ENCODE data around the gene ALPP. TPM values are rescaled to one million over a fixed set of nuclear protein-coding genes. Genes with fewer than 3 reads are reported as not detected.

ALPP gene
- total and polyA plus RNA-seq, 2 experiments from 2014 or later: not detected

DNA sequence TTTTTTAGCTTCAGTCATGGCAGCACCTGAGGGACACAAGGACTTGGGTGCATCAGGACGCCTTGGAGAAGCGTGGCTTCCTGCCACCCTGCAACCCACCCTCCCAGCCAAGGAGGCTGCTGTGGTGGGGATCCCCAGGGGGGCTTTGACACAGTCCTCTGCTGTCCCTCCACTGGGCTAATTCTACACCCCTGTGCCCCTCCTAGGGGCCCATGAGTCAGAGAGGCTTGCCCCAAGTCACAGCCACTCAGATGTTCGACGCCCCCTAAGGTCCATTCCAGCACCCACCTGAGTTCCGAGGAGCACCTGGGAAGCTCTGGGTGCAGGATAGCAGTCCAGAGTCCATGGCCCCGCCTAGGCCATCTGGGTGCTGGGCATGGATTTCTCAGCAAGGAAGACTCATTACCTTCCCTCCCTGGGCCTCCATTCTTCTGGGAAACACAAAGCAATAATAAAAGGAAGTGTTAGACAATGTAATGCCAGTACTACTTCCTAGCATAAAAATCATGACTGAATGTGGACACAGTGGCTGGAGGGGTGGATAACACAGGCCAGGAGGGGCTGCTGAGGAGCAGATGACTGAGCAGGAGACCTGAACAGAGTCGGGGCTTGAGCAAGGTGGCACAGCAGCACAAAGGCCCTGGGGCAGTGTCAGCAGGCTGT lies 31.8 kb downstream of the ALPP start:
- H3K79me2 ChIP-seq (ENCODE audit: insufficient read depth): no peaks in the 10 kb centered on the region
- H3K4me1 ChIP-seq (ENCODE audit: insufficient read depth): no peaks in the 10 kb centered on the region
- H3K4me2 ChIP-seq (ENCODE audit: unreplicated experiment): no peak overlapping the region
- H3K4me3 ChIP-seq: no peak overlapping the region
- no peaks in the 10 kb centered on the region for H3K36me3 ChIP-seq (ENCODE audit: low read depth)
- WGBS, 2 experiments (ENCODE audit: low coverage in 1 of 2, low lambda C conversion rate in 2 of 2, missing lambda C conversion rate in 2 of 2): 50 to 57% methylated on average over 7 of the region's 7 CpGs
- no peak overlapping the region for H2AFZ ChIP-seq
- no peak overlapping the region for H3K27ac ChIP-seq
- H3F3A ChIP-seq (ENCODE audit: insufficient read depth): no peaks in the 10 kb centered on the region
- in situ Hi-C loops (cut with MboI): no loop called here
- H3K9ac ChIP-seq: no peak overlapping the region
- H4K20me1 ChIP-seq (ENCODE audit: insufficient read depth): no peaks in the 10 kb centered on the region
- H3K9me3 ChIP-seq (ENCODE audit: low read depth): no peaks in the 10 kb centered on the region
- DNase-seq: no peak
- no peaks in the 10 kb centered on the region for H3K9me2 ChIP-seq (ENCODE audit: insufficient read depth)
- H3K27me3 ChIP-seq (replicated peaks; ENCODE audit: insufficient read depth): peaks cover 26% of the 10 kb centered on the region
- TF ChIP-seq EZH2phosphoT487 (IDR thresholded peaks at IDR 0.05; ENCODE audit: insufficient read depth, low read depth) (no peak), EZH2 (IDR thresholded peaks at IDR 0.05; ENCODE audit: insufficient read depth, poor library complexity, severe bottlenecking) (no peak)

DNA sequence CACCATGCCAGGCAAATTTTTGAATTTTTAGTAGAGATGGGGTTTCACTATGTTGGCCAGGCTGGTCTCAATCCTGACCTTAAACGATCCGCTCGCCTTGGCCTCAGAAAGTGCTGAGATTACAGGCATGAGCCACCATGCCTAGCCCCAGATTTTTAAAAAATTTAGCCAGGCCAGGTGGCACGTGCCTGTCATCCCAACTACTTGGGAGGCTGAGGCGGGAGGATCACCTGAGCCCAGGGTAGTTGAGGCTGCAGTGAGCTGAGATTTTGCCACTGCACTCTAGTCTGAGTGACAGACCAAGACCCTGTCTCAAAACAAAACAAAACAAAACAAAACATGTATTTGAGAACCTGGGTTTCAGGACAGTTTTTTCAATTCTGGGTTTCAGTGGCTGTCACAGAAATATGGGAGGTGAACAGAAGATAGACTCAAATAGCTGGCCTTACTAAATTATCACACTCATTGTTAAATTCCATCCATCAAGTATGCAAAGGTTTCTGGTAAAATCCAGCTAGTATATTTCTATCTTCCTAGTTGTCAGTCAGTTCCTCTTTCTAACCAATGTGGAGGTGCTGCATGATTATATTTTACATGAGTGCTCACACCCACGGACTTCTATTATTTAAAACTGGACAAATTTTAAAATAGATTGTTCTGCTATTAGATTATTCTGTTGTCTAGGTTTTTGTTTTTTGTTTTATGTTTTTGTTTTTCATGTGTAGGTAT lies 33.5 kb downstream of the ALPP start:
- no peaks in the 10 kb centered on the region for H3F3A ChIP-seq (ENCODE audit: insufficient read depth)
- H3K27ac ChIP-seq: no peak overlapping the region
- no peaks in the 10 kb centered on the region for H3K79me2 ChIP-seq (ENCODE audit: insufficient read depth)
- H4K20me1 ChIP-seq (ENCODE audit: insufficient read depth): no peaks in the 10 kb centered on the region
- H3K4me3 ChIP-seq: no peak overlapping the region
- TF ChIP-seq EZH2phosphoT487 (IDR thresholded peaks at IDR 0.05; ENCODE audit: insufficient read depth, low read depth): no peak
- no peak for TF ChIP-seq EZH2 (IDR thresholded peaks at IDR 0.05; ENCODE audit: insufficient read depth, poor library complexity, severe bottlenecking)
- no peaks in the 10 kb centered on the region for H3K9me3 ChIP-seq (ENCODE audit: low read depth)
- DNase-seq: no peak
- WGBS, 2 experiments (ENCODE audit: low coverage in 1 of 2, low lambda C conversion rate in 2 of 2, missing lambda C conversion rate in 2 of 2): 65 to 72% methylated on average over 6 of the region's 6 CpGs
- no peak overlapping the region for H3K9ac ChIP-seq
- H3K4me1 ChIP-seq (ENCODE audit: insufficient read depth): no peaks in the 10 kb centered on the region
- no peak overlapping the region for H2AFZ ChIP-seq
- in situ Hi-C loops (cut with MboI): no loop called here
- H3K27me3 ChIP-seq (replicated peaks; ENCODE audit: insufficient read depth): peaks cover 26% of the 10 kb centered on the region
- H3K9me2 ChIP-seq (ENCODE audit: insufficient read depth): no peaks in the 10 kb centered on the region
- no peak overlapping the region for H3K4me2 ChIP-seq (ENCODE audit: unreplicated experiment)
- H3K36me3 ChIP-seq (ENCODE audit: low read depth): no peaks in the 10 kb centered on the region

DNA sequence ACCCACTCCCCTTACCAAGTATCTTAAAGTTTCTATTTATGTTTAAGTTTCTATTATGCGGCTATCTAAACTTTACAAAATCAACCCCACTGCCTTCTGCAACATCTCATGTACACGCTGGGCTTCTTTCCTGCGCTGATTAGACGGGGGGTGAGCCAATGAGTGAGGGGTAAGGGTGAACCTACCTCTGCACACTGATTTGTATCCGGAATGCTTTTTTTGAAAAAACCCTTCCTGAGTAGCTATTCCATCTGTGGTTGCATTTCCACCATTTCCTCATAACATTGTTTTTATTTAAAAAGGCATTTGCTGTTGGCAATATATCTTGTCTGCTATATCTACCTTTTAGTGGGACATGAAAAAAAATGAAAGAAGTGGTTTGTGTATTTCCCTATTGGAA lies 34.4 kb downstream of the ALPP start:
- Histone ChIP-seq H3K4me3 (no peak overlapping the region), H3K27me3 (replicated peaks; ENCODE audit: insufficient read depth) (peaks cover 27% of the 10 kb centered on the region), H3K9me3 (ENCODE audit: low read depth) (no peaks in the 10 kb centered on the region), H3K27ac (no peak overlapping the region), H3K4me2 (ENCODE audit: unreplicated experiment) (no peak overlapping the region), H3K79me2 (ENCODE audit: insufficient read depth) (no peaks in the 10 kb centered on the region), H3F3A (ENCODE audit: insufficient read depth) (no peaks in the 10 kb centered on the region), H3K4me1 (ENCODE audit: insufficient read depth) (no peaks in the 10 kb centered on the region), H2AFZ (no peak overlapping the region), H3K9ac (no peak overlapping the region), H3K36me3 (ENCODE audit: low read depth) (no peaks in the 10 kb centered on the region), H3K9me2 (ENCODE audit: insufficient read depth) (no peaks in the 10 kb centered on the region), H4K20me1 (ENCODE audit: insufficient read depth) (no peaks in the 10 kb centered on the region)
- TF ChIP-seq EZH2phosphoT487 (IDR thresholded peaks at IDR 0.05; ENCODE audit: insufficient read depth, low read depth): no peak
- in situ Hi-C loops (cut with MboI): no loop called here
- 35 to 39% methylated on average over 5 of the region's 5 CpGs for WGBS, 2 experiments (ENCODE audit: low coverage in 1 of 2, low lambda C conversion rate in 2 of 2, missing lambda C conversion rate in 2 of 2)
- no peak for DNase-seq

DNA sequence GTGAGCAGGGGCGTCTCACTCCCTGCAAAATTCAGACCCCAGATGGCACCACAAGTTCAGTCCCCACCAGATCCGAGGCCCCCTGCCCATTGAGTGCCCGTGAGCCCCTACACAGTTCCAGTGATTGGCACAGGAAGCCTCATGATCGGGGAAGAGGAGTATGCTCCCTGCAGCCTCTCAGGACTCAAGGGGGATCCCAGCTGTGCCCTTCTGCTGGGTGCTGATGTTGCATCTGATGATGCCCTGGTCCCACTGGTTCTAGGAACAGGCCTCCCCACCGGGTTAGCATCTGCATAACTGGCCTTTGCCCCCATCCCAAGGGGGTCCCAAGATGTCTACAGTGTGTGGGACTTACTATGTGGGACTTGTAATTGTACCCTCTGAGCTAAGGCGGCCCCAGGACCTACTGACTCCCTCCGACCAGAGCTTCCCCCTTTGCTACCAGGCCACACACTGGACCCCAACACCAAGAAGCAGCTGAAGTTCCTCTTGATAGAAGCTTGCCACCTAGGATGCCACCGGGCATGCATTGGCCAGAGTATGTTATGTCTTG lies 36.7 kb downstream of the ALPP start:
- no peak overlapping the region for H3K4me2 ChIP-seq (ENCODE audit: unreplicated experiment)
- peaks cover 47% of the 10 kb centered on the region for H3K27me3 ChIP-seq (replicated peaks; ENCODE audit: insufficient read depth)
- no peaks in the 10 kb centered on the region for H3K9me2 ChIP-seq (ENCODE audit: insufficient read depth)
- no peak overlapping the region for H2AFZ ChIP-seq
- H4K20me1 ChIP-seq (ENCODE audit: insufficient read depth): no peaks in the 10 kb centered on the region
- no peak overlapping the region for H3K27ac ChIP-seq
- in situ Hi-C loops (cut with MboI): no loop called here
- TF ChIP-seq EZH2 (IDR thresholded peaks at IDR 0.05; ENCODE audit: insufficient read depth, poor library complexity, severe bottlenecking) (no peak), EZH2phosphoT487 (IDR thresholded peaks at IDR 0.05; ENCODE audit: insufficient read depth, low read depth) (no peak)
- no peaks in the 10 kb centered on the region for H3K79me2 ChIP-seq (ENCODE audit: insufficient read depth)
- WGBS, 2 experiments (ENCODE audit: low coverage in 1 of 2, low lambda C conversion rate in 2 of 2, missing lambda C conversion rate in 2 of 2): 46 to 50% methylated on average over 8 of the region's 8 CpGs
- H3F3A ChIP-seq (ENCODE audit: insufficient read depth): no peaks in the 10 kb centered on the region
- H3K4me1 ChIP-seq (ENCODE audit: insufficient read depth): no peaks in the 10 kb centered on the region
- no peak overlapping the region for H3K9ac ChIP-seq
- no peak for DNase-seq
- no peaks in the 10 kb centered on the region for H3K36me3 ChIP-seq (ENCODE audit: low read depth)
- H3K4me3 ChIP-seq: no peak overlapping the region
- H3K9me3 ChIP-seq (ENCODE audit: low read depth): no peaks in the 10 kb centered on the region

Data from GM23248 (cell line).